Keratinocyte (primary cell): Measurements from ENCODE around the gene TNXB.

ENCODE experiments used
- EZH2 ChIP-seq: IDR thresholded peaks from one replicate; pipeline ENCODE4 v1.6.1; 2012; ENCODE audit warnings: inconsistent platforms, mild to moderate bottlenecking, low read length, moderate library complexity
- TF ChIP-seq, protein P1 (sequence below), 3 experiments: IDR thresholded peaks in 1 of 3; conservative IDR thresholded peaks in 1 of 3; optimal IDR thresholded peaks in 1 of 3; 2 replicates in 2 of 3; 3 replicates in 1 of 3; pipeline versions ENCODE3 to v1.5.1; 2011; ENCODE audit warnings: low read length in 3 of 3, mild to moderate bottlenecking in 3 of 3, moderate library complexity in 2 of 3, control low read depth in 1 of 3, inconsistent platforms in 1 of 3; ENCODE audit not compliant: insufficient read depth in 2 of 3; ENCODE audit errors: extremely low read depth in 1 of 3

- TF ChIP-seq, protein P1, sequence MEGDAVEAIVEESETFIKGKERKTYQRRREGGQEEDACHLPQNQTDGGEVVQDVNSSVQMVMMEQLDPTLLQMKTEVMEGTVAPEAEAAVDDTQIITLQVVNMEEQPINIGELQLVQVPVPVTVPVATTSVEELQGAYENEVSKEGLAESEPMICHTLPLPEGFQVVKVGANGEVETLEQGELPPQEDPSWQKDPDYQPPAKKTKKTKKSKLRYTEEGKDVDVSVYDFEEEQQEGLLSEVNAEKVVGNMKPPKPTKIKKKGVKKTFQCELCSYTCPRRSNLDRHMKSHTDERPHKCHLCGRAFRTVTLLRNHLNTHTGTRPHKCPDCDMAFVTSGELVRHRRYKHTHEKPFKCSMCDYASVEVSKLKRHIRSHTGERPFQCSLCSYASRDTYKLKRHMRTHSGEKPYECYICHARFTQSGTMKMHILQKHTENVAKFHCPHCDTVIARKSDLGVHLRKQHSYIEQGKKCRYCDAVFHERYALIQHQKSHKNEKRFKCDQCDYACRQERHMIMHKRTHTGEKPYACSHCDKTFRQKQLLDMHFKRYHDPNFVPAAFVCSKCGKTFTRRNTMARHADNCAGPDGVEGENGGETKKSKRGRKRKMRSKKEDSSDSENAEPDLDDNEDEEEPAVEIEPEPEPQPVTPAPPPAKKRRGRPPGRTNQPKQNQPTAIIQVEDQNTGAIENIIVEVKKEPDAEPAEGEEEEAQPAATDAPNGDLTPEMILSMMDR (optimal IDR thresholded peaks at IDR 0.05 in 1 of 3, IDR thresholded peaks at IDR 0.05 in 1 of 3, conservative IDR thresholded peaks at IDR 0.05 in 1 of 3; ENCODE audit: extremely low read depth in 1 of 3, insufficient read depth in 2 of 3, low read length in 3 of 3), result no peak
- no peak for TF ChIP-seq EZH2
Observed at GRCh38 chr6:32064706-32065105, 44.4 kb downstream of the TNXB start.
